ENCODE results near the gene ZNF771. TPM values are rescaled to one million over a fixed set of nuclear protein-coding genes. Genes with fewer than 3 reads are reported as not detected.
"Not testable (repeated sequence)": the region's sequence is repeated elsewhere in the genome, so short reads cannot be mapped to it uniquely, and the experiment has no call there.

Gene ZNF771
- total RNA-seq, 1 experiment from 2014 or later: 11.0 TPM

DNA sequence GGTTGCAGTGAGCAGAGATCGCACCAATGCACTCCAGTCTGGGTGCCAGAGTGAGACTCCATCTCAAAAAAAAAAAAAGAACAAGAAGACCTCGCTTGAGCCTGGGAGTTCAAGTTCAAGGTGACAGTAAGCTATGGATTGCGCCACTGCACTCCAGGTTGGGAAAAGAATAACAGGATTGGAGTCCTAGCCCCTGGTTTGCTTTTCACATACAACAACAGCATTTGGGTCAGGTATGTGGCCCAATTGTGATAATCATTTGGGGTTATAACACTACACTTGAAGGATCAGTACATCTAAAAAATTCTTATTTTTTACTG lies 41.7 kb downstream of the ZNF771 start:
- no TSS peak for BruUV-seq (replicated peaks)
- no peak for DNase-seq (ENCODE audit: low read depth, low spot score)
- ChIA-PET CTCF (interaction anchor here (0.9 to 1.9 kb wide), 4 partner anchors 9 to 180 kb away, joined by 3 to 11 read pairs (median 4); partner anchors contain the start of gene ZNF747), RAD21 (ENCODE audit: low non-redundant PET in 1 of 2, low total read pairs in 2 of 2, uncharacterized antibody in 2 of 2, unreplicated experiment in 2 of 2) (no interaction called here), POLR2A (interaction anchor here (1.3 kb wide), 1 partner anchor 149 kb away, joined by 3 read pairs; no protein-coding TSS in a partner anchor)
- Histone ChIP-seq H4K20me1 (ENCODE audit: insufficient read depth) (no peaks in the 10 kb centered on the region), H2AFZ (ENCODE audit: low read depth, low read length, poor library complexity, severe bottlenecking) (no peak overlapping the region), H3K4me2 (ENCODE audit: low read length) (no peak overlapping the region), H3K4me3 (replicated peaks in 1 of 2; ENCODE audit: low read depth in 1 of 2, low read length in 2 of 2) (no peak overlapping the region), H3K9me2 (ENCODE audit: insufficient read depth) (no peaks in the 10 kb centered on the region), H3K4me1 (ENCODE audit: control insufficient read depth in 1 of 2, insufficient read depth in 2 of 2, low read length in 2 of 2) (peaks cover 5 to 20% of the 10 kb centered on the region in 2 experiments), H3K27me3 (ENCODE audit: insufficient read depth, low read length) (no peaks in the 10 kb centered on the region), H3K9me3 (ENCODE audit: control insufficient read depth in 1 of 2, insufficient read depth in 1 of 2, low read depth in 1 of 2, low read length in 2 of 2) (no peaks in the 10 kb centered on the region), H3K27ac (ENCODE audit: low read depth, low read length) (no peak overlapping the region), H3K36me3 (ENCODE audit: control insufficient read depth in 1 of 2, insufficient read depth in 2 of 2, low read length in 2 of 2) (peaks cover 0 to 6% of the 10 kb centered on the region in 2 experiments; a peak in 1 of 4 replicates), H3K79me2 (ENCODE audit: insufficient read depth, low read length) (peaks cover 11% of the 10 kb centered on the region; the same call in 1 of the 2 replicates), H3K9ac (ENCODE audit: low read length) (no peak overlapping the region)
- no peak for ATAC-seq
- intact Hi-C loops (cut with micrococcal nuclease): loop anchor here (5.0 kb wide), 2 partner anchors 178 to 473 kb away; partner anchors contain the start of gene FBXL19
- TF ChIP-seq CBX3 (IDR thresholded peaks at IDR 0.05; ENCODE audit: low read depth) (no peak), POLR2AphosphoS5 (IDR thresholded peaks at IDR 0.05; ENCODE audit: low read depth, low read length) (no peak), EZH2 (IDR thresholded peaks at IDR 0.05) (no peak), ZNF274 (IDR thresholded peaks at IDR 0.05; ENCODE audit: low read depth, low read length) (no peak), SP1 (IDR thresholded peaks at IDR 0.05; ENCODE audit: low read depth) (no peak), ELF1 (IDR thresholded peaks at IDR 0.05; ENCODE audit: borderline replicate concordance, low read depth) (no peak), SRF (IDR thresholded peaks at IDR 0.05; ENCODE audit: low read depth) (no peak), TCF7L2 (IDR thresholded peaks at IDR 0.05; ENCODE audit: borderline replicate concordance, extremely low read depth, insufficient read depth, insufficient read length) (no peak), EGR1 (IDR thresholded peaks at IDR 0.05; ENCODE audit: low read depth) (no peak), FOSL1 (IDR thresholded peaks at IDR 0.05; ENCODE audit: low read depth) (no peak), CEBPB (IDR thresholded peaks at IDR 0.05; ENCODE audit: low read depth) (no peak)
- TF ChIP-seq, protein P1, sequence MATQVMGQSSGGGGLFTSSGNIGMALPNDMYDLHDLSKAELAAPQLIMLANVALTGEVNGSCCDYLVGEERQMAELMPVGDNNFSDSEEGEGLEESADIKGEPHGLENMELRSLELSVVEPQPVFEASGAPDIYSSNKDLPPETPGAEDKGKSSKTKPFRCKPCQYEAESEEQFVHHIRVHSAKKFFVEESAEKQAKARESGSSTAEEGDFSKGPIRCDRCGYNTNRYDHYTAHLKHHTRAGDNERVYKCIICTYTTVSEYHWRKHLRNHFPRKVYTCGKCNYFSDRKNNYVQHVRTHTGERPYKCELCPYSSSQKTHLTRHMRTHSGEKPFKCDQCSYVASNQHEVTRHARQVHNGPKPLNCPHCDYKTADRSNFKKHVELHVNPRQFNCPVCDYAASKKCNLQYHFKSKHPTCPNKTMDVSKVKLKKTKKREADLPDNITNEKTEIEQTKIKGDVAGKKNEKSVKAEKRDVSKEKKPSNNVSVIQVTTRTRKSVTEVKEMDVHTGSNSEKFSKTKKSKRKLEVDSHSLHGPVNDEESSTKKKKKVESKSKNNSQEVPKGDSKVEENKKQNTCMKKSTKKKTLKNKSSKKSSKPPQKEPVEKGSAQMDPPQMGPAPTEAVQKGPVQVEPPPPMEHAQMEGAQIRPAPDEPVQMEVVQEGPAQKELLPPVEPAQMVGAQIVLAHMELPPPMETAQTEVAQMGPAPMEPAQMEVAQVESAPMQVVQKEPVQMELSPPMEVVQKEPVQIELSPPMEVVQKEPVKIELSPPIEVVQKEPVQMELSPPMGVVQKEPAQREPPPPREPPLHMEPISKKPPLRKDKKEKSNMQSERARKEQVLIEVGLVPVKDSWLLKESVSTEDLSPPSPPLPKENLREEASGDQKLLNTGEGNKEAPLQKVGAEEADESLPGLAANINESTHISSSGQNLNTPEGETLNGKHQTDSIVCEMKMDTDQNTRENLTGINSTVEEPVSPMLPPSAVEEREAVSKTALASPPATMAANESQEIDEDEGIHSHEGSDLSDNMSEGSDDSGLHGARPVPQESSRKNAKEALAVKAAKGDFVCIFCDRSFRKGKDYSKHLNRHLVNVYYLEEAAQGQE (IDR thresholded peaks at IDR 0.05; ENCODE audit: low read depth): no peak
- TF ChIP-seq, protein P2, sequence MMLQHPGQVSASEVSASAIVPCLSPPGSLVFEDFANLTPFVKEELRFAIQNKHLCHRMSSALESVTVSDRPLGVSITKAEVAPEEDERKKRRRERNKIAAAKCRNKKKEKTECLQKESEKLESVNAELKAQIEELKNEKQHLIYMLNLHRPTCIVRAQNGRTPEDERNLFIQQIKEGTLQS (IDR thresholded peaks at IDR 0.05): no peak

DNA sequence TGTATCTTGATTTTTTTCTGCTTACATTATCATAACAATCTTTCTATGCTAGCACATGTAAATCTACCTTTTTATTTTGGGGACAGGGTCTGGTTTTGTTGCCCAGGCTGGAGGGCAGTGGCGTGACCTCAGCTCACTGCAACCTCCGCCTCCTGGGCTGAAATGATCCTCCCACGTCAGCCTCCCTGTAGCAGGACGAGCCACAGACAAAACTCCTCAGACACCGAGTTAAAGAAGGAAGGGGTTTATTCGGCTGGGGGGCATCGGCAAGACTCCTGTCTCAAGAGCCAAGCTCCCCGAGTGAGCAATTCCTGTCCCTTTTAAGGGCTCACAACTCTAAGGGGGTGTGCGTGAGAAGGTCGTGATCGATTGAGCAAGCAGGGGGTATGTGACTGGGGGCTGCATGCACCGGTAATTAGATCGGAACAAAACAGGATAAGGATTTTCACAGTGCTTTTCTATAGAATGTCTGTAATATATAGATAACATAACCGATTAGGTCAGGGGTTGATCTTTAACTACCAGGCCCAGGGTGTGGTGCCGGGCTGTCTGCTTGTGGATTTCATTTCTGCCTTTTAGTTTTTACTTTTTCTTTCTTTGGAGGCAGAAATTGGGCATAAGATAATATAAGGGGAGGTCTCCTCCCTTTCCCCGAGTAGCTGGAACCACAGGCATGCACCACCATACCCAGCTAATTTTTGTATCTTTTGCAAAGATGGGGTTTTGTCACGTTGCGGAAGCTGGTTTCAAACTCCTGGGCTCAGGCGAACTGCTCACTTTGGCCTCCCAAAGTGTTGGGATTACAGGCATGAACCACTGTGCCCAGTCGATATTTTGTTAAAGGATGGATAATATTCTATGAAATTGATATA lies 45.5 kb downstream of the ZNF771 start:
- H4K20me1 ChIP-seq (ENCODE audit: insufficient read depth); DNase-seq (ENCODE audit: low read depth, low spot score); H2AFZ ChIP-seq (ENCODE audit: low read depth, low read length, poor library complexity, severe bottlenecking); H3K9me2 ChIP-seq (ENCODE audit: insufficient read depth); H3K27ac ChIP-seq (ENCODE audit: low read depth, low read length); H3K4me2 ChIP-seq (ENCODE audit: low read length); H3K9me3 ChIP-seq (ENCODE audit: control insufficient read depth in 1 of 2, insufficient read depth in 1 of 2, low read depth in 1 of 2, low read length in 2 of 2); ATAC-seq; CTCF ChIA-PET; RAD21 ChIA-PET (ENCODE audit: low non-redundant PET in 1 of 2, low total read pairs in 2 of 2, uncharacterized antibody in 2 of 2, unreplicated experiment in 2 of 2); H3K9ac ChIP-seq (ENCODE audit: low read length); intact Hi-C loops (cut with micrococcal nuclease); H3K27me3 ChIP-seq (ENCODE audit: insufficient read depth, low read length); H3K4me1 ChIP-seq (ENCODE audit: control insufficient read depth in 1 of 2, insufficient read depth in 2 of 2, low read length in 2 of 2); H3K79me2 ChIP-seq (ENCODE audit: insufficient read depth, low read length); BruUV-seq (replicated peaks); H3K4me3 ChIP-seq (replicated peaks in 1 of 2; ENCODE audit: low read depth in 1 of 2, low read length in 2 of 2); H3K36me3 ChIP-seq (ENCODE audit: control insufficient read depth in 1 of 2, insufficient read depth in 2 of 2, low read length in 2 of 2); POLR2A ChIA-PET: not testable (repeated sequence)
